ENCODE measurements around the gene DBX2. TPM values are rescaled to one million over a fixed set of nuclear protein-coding genes. Genes with fewer than 3 reads are reported as not detected.
A peak's percentile ranks its signal among the peaks of the same experiment; 100 is the strongest.

DBX2 gene
- total and polyA plus RNA-seq, 7 experiments from 2014 or later: not detected

DNA sequence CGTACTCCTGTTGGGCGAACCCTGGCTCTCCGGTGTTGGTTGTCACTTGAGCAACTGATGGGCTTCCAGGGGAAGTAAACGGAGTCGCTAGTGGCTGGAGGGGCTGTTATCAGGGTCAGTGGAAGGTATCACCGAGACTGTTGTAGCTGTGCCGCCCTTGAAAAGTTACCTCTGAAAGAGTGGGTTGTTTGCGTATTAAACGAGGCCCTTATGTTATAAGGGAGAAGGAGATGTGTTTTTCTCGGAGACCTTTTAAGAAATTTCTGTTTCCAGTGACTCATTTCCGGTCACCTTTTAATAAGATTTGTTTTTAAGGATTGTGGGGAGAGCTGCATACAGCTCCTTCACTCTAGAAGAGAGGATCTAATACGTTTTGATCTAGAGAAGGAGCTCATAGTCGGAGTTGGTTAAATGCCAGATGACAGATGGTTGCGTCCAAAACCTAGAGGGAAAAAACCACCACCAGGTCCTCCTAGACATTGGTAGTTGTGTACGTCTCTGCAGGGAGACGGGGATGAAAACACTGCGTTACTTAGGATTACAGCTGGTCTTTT, 750 bp upstream of the DBX2 start:
- intact Hi-C loops (cut with micrococcal nuclease): no loop called here

DNA sequence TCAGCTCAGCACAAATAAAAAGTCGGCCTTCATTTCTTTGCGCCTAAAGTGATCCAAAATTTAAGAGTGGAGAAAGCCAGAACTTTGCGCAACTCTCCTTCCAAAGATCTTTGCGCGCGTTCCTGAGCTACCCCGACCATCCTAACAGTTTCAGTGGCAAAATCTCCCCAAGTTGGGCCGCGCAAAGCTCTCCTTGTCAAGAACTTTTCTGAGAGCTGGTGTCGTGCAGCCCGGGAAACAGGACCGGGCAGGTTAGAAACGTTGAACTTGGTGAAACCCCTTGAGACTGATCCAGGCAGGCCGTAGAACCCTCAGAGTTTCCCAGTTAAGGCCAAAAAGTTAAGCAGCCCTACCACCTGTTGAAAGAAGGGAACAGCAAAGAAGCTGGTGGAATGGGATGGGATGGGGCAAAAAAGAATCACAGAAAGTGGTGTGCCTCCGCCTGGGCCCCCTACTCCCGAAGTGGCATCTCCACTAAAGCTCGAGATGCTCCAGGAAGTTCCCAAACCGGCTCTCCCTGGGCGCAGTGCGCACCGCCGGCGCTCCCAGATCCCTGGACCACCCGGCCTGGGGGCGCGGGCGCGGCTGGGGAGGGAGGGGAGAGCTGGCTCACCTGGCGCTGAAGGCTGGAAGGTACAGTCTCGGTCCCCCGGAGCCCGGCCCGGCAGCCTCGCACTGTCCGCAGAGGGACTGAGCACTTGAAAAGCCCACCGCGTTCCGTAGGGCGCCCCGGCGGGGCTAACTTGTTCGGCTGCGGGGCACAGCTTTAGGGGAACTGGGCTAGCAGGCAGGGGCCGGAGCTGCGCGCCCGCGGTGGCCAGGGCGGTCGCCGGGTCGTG, 768 bp downstream of the DBX2 start:
- Histone ChIP-seq H3K27ac (ENCODE audit: low read depth, low read length) (no peak overlapping the region), H3K27me3 (ENCODE audit: control insufficient read depth in 2 of 2, insufficient read depth in 2 of 2, low read length in 2 of 2) (peaks cover 0 to 3% of the 10 kb centered on the region in 2 donors), H3K36me3 (ENCODE audit: control insufficient read depth in 2 of 3, insufficient read depth in 3 of 3, low read length in 3 of 3) (no peaks in the 10 kb centered on the region), H3K4me3 (ENCODE audit: low read length) (no peak overlapping the region), H3K9me3 (ENCODE audit: control insufficient read depth in 2 of 3, low read length in 3 of 3) (no peaks in the 10 kb centered on the region), H3K4me1 (ENCODE audit: control insufficient read depth in 2 of 2, insufficient read depth in 2 of 2, low read length in 2 of 2) (no peaks in the 10 kb centered on the region)
- intact Hi-C loops (cut with micrococcal nuclease): no loop called here
- peaks cover 0 to 6% (median 0%) of the 10 kb centered on the region in 7 donors for H3K4me1 Mint-ChIP-seq
- no peaks in the 10 kb centered on the region for H3K36me3 Mint-ChIP-seq
- H3K27me3 Mint-ChIP-seq: peaks cover 51 to 72% (median 58%) of the 10 kb centered on the region in 5 donors
- peak overlapping the region in 1 of 9 donors; percentile 51 for H3K27ac Mint-ChIP-seq
- H3K9me3 Mint-ChIP-seq: peaks cover 0 to 3% (median 0%) of the 10 kb centered on the region in 11 donors
- DNase-seq (no peak), ATAC-seq (no peak)
- POLR2A ChIA-PET: no interaction called here
- H3K4me3 Mint-ChIP-seq: peak overlapping the region in 1 of 10 donors; percentile 32
- CTCF ChIA-PET: interaction anchor here (0.6 kb wide), 1 partner anchor 11 kb away, joined by 3 read pairs; no protein-coding TSS in a partner anchor

More for the DNA sequence above, 750 bp upstream of the DBX2 start:
- H3K27ac ChIP-seq (ENCODE audit: low read depth, low read length): no peak overlapping the region
- H3K4me1 Mint-ChIP-seq: peaks cover 0 to 6% (median 0%) of the 10 kb centered on the region in 7 donors
- ChIA-PET CTCF (interaction anchor here (0.6 to 0.9 kb wide), 2 partner anchors 12 to 1645 kb away, joined by 3 read pairs; no protein-coding TSS in a partner anchor), POLR2A (no interaction called here)
- no peak overlapping the region for H3K27ac Mint-ChIP-seq
- no peaks in the 10 kb centered on the region for H3K36me3 ChIP-seq (ENCODE audit: control insufficient read depth in 2 of 3, insufficient read depth in 3 of 3, low read length in 3 of 3)
- ATAC-seq: no peak
- no peaks in the 10 kb centered on the region for H3K4me1 ChIP-seq (ENCODE audit: control insufficient read depth in 2 of 2, insufficient read depth in 2 of 2, low read length in 2 of 2)
- H3K9me3 Mint-ChIP-seq: peaks cover 0 to 3% (median 0%) of the 10 kb centered on the region in 11 donors
- H3K36me3 Mint-ChIP-seq: no peaks in the 10 kb centered on the region
- peaks cover 0 to 3% of the 10 kb centered on the region in 2 donors for H3K27me3 ChIP-seq (ENCODE audit: control insufficient read depth in 2 of 2, insufficient read depth in 2 of 2, low read length in 2 of 2)
- no peak overlapping the region for H3K4me3 Mint-ChIP-seq
- H3K9me3 ChIP-seq (ENCODE audit: control insufficient read depth in 2 of 3, low read length in 3 of 3): no peaks in the 10 kb centered on the region
- DNase-seq: no peak
- H3K27me3 Mint-ChIP-seq: peaks cover 47 to 61% (median 53%) of the 10 kb centered on the region in 5 donors
- H3K4me3 ChIP-seq (ENCODE audit: low read length): no peak overlapping the region

DNA sequence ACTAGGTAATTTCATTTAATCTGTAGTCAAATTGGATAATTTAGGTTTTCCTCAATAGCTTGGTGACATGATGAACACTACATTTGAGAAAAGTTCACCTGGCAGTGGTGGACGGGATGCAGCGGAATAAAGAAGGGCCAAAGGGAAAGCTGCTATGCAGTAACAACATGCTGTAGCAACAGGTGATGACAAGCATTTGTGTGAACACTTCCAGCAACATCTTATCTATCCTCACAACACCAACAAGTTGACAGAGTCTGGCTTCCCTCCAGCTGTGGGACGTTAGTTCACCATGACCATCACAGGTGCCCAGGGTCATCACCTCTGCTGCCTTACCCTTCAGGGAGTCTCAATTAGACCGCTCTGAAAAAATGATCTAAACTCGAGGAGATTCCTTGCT, 8.3 kb downstream of the DBX2 start:
- Mint-ChIP-seq H3K36me3 (no peaks in the 10 kb centered on the region), H3K4me1 (no peaks in the 10 kb centered on the region), H3K27me3 (peaks cover 19 to 34% (median 32%) of the 10 kb centered on the region in 5 donors), H3K4me3 (no peak overlapping the region), H3K9me3 (no peaks in the 10 kb centered on the region), H3K27ac (no peak overlapping the region)
- no peak overlapping the region for H3K27ac ChIP-seq (ENCODE audit: low read depth, low read length)
- POLR2A ChIA-PET: no interaction called here
- no peak overlapping the region for H3K4me3 ChIP-seq (ENCODE audit: low read length)
- CTCF ChIA-PET: no interaction called here
- DNase-seq (no peak), ATAC-seq (no peak)
- H3K4me1 ChIP-seq (ENCODE audit: control insufficient read depth in 2 of 2, insufficient read depth in 2 of 2, low read length in 2 of 2): no peaks in the 10 kb centered on the region
- H3K9me3 ChIP-seq (ENCODE audit: control insufficient read depth in 2 of 3, low read length in 3 of 3): no peaks in the 10 kb centered on the region
- intact Hi-C loops (cut with micrococcal nuclease): no loop called here
- no peaks in the 10 kb centered on the region for H3K27me3 ChIP-seq (ENCODE audit: control insufficient read depth in 2 of 2, insufficient read depth in 2 of 2, low read length in 2 of 2)
- no peaks in the 10 kb centered on the region for H3K36me3 ChIP-seq (ENCODE audit: control insufficient read depth in 2 of 3, insufficient read depth in 3 of 3, low read length in 3 of 3)

DNA sequence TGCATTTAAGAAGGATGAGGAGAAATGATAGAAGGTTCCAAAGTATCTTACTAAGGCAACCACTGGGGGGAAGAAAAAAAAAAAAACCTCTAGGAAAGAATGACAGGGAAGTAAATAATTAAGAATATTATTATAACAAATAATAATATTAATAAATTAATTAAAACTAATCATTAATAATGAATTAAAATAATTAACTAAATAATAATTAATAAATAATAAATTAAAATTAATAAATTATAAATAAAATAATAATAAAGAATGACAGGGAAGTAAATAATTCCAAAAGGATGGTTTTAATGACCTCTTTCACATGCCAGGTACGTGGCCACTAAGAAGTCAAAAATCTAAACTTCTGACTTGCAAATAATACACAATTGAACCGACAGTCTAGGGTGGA, 9.9 kb downstream of the DBX2 start:
- ATAC-seq (no peak), DNase-seq (no peak)
- Histone ChIP-seq H3K4me3 (ENCODE audit: low read length) (no peak overlapping the region), H3K9me3 (ENCODE audit: control insufficient read depth in 2 of 3, low read length in 3 of 3) (no peaks in the 10 kb centered on the region), H3K27ac (ENCODE audit: low read depth, low read length) (no peak overlapping the region), H3K27me3 (ENCODE audit: control insufficient read depth in 2 of 2, insufficient read depth in 2 of 2, low read length in 2 of 2) (no peaks in the 10 kb centered on the region), H3K4me1 (ENCODE audit: control insufficient read depth in 2 of 2, insufficient read depth in 2 of 2, low read length in 2 of 2) (no peaks in the 10 kb centered on the region), H3K36me3 (ENCODE audit: control insufficient read depth in 2 of 3, insufficient read depth in 3 of 3, low read length in 3 of 3) (no peaks in the 10 kb centered on the region)
- Mint-ChIP-seq H3K9me3 (no peaks in the 10 kb centered on the region), H3K4me1 (no peaks in the 10 kb centered on the region), H3K27ac (no peak overlapping the region), H3K4me3 (no peak overlapping the region), H3K27me3 (peaks cover 11 to 24% (median 19%) of the 10 kb centered on the region in 5 donors), H3K36me3 (no peaks in the 10 kb centered on the region)
- intact Hi-C loops (cut with micrococcal nuclease): no loop called here
- POLR2A ChIA-PET: no interaction called here
- CTCF ChIA-PET: no interaction called here

DNA sequence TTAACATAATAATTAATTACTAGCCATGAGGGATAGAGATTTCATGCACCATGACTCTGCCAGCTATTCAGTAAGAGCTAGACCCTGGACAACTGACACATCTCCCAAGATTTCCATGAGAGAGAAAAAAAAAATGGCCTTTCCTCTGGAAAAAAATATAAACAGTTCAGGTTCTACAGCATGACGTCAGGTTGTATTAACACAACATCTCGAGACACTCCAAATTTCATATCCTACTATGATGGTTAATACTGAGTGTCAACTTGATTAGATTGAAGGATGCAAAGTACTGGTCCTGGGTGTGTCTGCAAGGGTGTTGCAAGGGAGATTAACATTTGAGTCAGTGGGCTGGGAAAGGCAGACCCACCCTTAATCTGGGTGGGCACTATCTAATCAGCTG, 11.1 kb downstream of the DBX2 start:
- Histone ChIP-seq H3K4me3 (ENCODE audit: low read length) (no peak overlapping the region), H3K27ac (ENCODE audit: low read depth, low read length) (no peak overlapping the region), H3K36me3 (ENCODE audit: control insufficient read depth in 2 of 3, insufficient read depth in 3 of 3, low read length in 3 of 3) (no peaks in the 10 kb centered on the region), H3K27me3 (ENCODE audit: control insufficient read depth in 2 of 2, insufficient read depth in 2 of 2, low read length in 2 of 2) (no peaks in the 10 kb centered on the region), H3K9me3 (ENCODE audit: control insufficient read depth in 2 of 3, low read length in 3 of 3) (no peaks in the 10 kb centered on the region), H3K4me1 (ENCODE audit: control insufficient read depth in 2 of 2, insufficient read depth in 2 of 2, low read length in 2 of 2) (no peaks in the 10 kb centered on the region)
- ATAC-seq (no peak), DNase-seq (no peak)
- no peaks in the 10 kb centered on the region for H3K9me3 Mint-ChIP-seq
- no peaks in the 10 kb centered on the region for H3K4me1 Mint-ChIP-seq
- no peak overlapping the region for H3K4me3 Mint-ChIP-seq
- ChIA-PET CTCF (interaction anchor here (0.9 kb wide), 1 partner anchor 12 kb away, joined by 3 read pairs; no protein-coding TSS in a partner anchor), POLR2A (no interaction called here)
- no peaks in the 10 kb centered on the region for H3K36me3 Mint-ChIP-seq
- peaks cover 10 to 27% (median 19%) of the 10 kb centered on the region in 5 donors for H3K27me3 Mint-ChIP-seq
- intact Hi-C loops (cut with micrococcal nuclease): no loop called here
- H3K27ac Mint-ChIP-seq: no peak overlapping the region

DNA sequence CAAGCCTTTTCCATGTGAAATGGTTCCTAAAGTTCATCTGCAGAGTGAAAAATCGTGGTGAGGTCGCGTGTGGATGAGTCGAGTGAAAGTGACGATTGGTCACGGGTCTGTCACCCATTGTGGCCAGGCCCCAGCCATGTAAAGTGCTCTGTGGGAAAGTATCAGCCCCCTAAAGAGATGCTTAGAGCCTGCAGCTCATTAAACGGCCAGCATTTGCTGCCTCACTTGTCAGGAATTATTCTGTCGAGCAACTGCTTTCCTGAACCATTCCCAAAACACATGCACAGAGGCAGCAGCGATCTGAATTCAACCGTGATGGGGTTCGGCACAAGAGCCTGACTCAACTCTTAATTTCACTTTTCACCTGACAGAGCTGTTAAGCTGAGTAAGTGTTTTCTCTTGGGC, 16.0 kb downstream of the DBX2 start:
- DNase-seq (no peak), ATAC-seq (no peak)
- H3K4me1 Mint-ChIP-seq: no peaks in the 10 kb centered on the region
- Histone ChIP-seq H3K9me3 (ENCODE audit: control insufficient read depth in 2 of 3, low read length in 3 of 3) (no peaks in the 10 kb centered on the region), H3K36me3 (ENCODE audit: control insufficient read depth in 2 of 3, insufficient read depth in 3 of 3, low read length in 3 of 3) (no peaks in the 10 kb centered on the region), H3K27me3 (ENCODE audit: control insufficient read depth in 2 of 2, insufficient read depth in 2 of 2, low read length in 2 of 2) (no peaks in the 10 kb centered on the region), H3K27ac (ENCODE audit: low read depth, low read length) (no peak overlapping the region), H3K4me3 (ENCODE audit: low read length) (no peak overlapping the region), H3K4me1 (ENCODE audit: control insufficient read depth in 2 of 2, insufficient read depth in 2 of 2, low read length in 2 of 2) (no peaks in the 10 kb centered on the region)
- no peak overlapping the region for H3K4me3 Mint-ChIP-seq
- POLR2A ChIA-PET: no interaction called here
- H3K9me3 Mint-ChIP-seq: peaks cover 0 to 1% (median 0%) of the 10 kb centered on the region in 11 donors
- no peaks in the 10 kb centered on the region for H3K36me3 Mint-ChIP-seq
- H3K27me3 Mint-ChIP-seq: peaks cover 2 to 33% (median 22%) of the 10 kb centered on the region in 5 donors
- H3K27ac Mint-ChIP-seq: no peak overlapping the region
- CTCF ChIA-PET: no interaction called here
- intact Hi-C loops (cut with micrococcal nuclease): no loop called here

All from naive thymus-derived CD4-positive, alpha-beta T cell (primary cell).